H1 (cell line): Measurements from ENCODE around the gene MPEG1. TPM values are rescaled to one million over a fixed set of nuclear protein-coding genes. Genes with fewer than 3 reads are reported as not detected.
A peak's percentile ranks its signal among the peaks of the same experiment; 100 is the strongest.

Source experiments
- CTCF ChIA-PET: fragments of 300-600 bp; sonication (Branson Sonifier 250); formaldehyde crosslinking; loops from one replicate; lab custom pipeline; 2021; ENCODE audit not compliant: partially characterized antibody; lab: Charles Lee
- POLR2A ChIA-PET: fragments of 300-600 bp; sonication (Branson Sonifier 250); formaldehyde crosslinking; loops from one replicate; lab custom pipeline; 2021; ENCODE audit warnings: inconsistent platforms; ENCODE audit not compliant: partially characterized antibody; lab: Charles Lee
- DNase-seq, 2 experiments: peaks; one replicate each; pipeline versions ENCODE4 v3.0.0 to v3.0.0-alpha.2; 2010 to 2022; ENCODE audit warnings: low spot score in 2 of 2, low read depth in 1 of 2, mixed read lengths in 1 of 2
- FAIRE-seq: peaks from 2 replicates; lab custom pipeline; 2011; peaks lifted over from hg19 to GRCh38; lab: Jason Lieb, UNC
- H2AFZ ChIP-seq: 2 replicates; pipeline ENCODE4 v1.8.1; 2012; ENCODE audit warnings: low read length, inconsistent platforms
- H2AK5ac ChIP-seq: 2 replicates; pipeline ENCODE4 v1.6.1; 2013; ENCODE audit warnings: low read depth, low read length
- H2BK120ac ChIP-seq: replicated peaks from 2 replicates; pipeline ENCODE3; 2013; ENCODE audit warnings: low read depth, low read length, inconsistent platforms
- H2BK12ac ChIP-seq: 2 replicates; pipeline ENCODE4 v1.6.1; 2013; ENCODE audit warnings: low read depth, low read length
- H2BK15ac ChIP-seq: 2 replicates; pipeline ENCODE4 v1.6.1; 2013; ENCODE audit warnings: low read length
- H2BK20ac ChIP-seq: 2 replicates; pipeline ENCODE4 v1.6.1; 2013; ENCODE audit warnings: low read length
- H2BK5ac ChIP-seq: 2 replicates; pipeline ENCODE4 v1.6.1; 2013; ENCODE audit warnings: low read depth, low read length
- H3K14ac ChIP-seq: 2 replicates; pipeline ENCODE4 v1.6.1; 2013; ENCODE audit warnings: inconsistent platforms; ENCODE audit not compliant: insufficient read length
- H3K18ac ChIP-seq: 2 replicates; pipeline ENCODE4 v1.6.1; 2013; ENCODE audit warnings: low read length; ENCODE audit errors: extremely low read depth
- H3K23ac ChIP-seq: 2 replicates; pipeline ENCODE4 v1.6.1; 2013; ENCODE audit warnings: inconsistent platforms; ENCODE audit not compliant: insufficient read length
- H3K23me2 ChIP-seq: 2 replicates; pipeline ENCODE4 v1.6.1; 2013; ENCODE audit warnings: low read depth, low read length
- H3K27ac ChIP-seq: 2 replicates; pipeline ENCODE4 v1.6.1; 2011; ENCODE audit warnings: low read depth, low read length, inconsistent platforms
- H3K27me3 ChIP-seq, 4 experiments: replicated peaks in 1 of 4; 1 replicate in 1 of 4; 2 replicates in 3 of 4; pipeline versions ENCODE4 v1.6.1 to v1.8.1; 2011 to 2013; ENCODE audit warnings: low read length in 3 of 4, mild to moderate bottlenecking in 3 of 4, inconsistent platforms in 2 of 4, mixed read lengths in 2 of 4, moderate library complexity in 1 of 4; ENCODE audit not compliant: control insufficient read depth in 3 of 4, insufficient read depth in 3 of 4; ENCODE audit errors: extremely low read depth in 1 of 4
- H3K36me3 ChIP-seq, 4 experiments: 2 replicates each; pipeline versions ENCODE4 v1.6.1 to v1.8.1; 2011 to 2013; ENCODE audit warnings: mild to moderate bottlenecking in 4 of 4, low read length in 3 of 4, moderate library complexity in 2 of 4, control low read depth in 1 of 4, inconsistent platforms in 1 of 4; ENCODE audit not compliant: insufficient read depth in 4 of 4, control insufficient read depth in 2 of 4
- H3K4ac ChIP-seq: replicated peaks from 2 replicates; pipeline ENCODE3; 2013; ENCODE audit warnings: low read length, low read depth, mixed read lengths, inconsistent platforms; ENCODE audit not compliant: insufficient read length
- H3K4me1 ChIP-seq, 4 experiments: replicated peaks in 1 of 4; 1 replicate in 1 of 4; 2 replicates in 3 of 4; pipeline versions ENCODE4 v1.6.1 to v1.8.1; 2011 to 2013; ENCODE audit warnings: low read length in 3 of 4, inconsistent platforms in 2 of 4, mixed read lengths in 1 of 4; ENCODE audit not compliant: insufficient read depth in 4 of 4, control insufficient read depth in 3 of 4
- H3K4me2 ChIP-seq, 2 experiments: 2 replicates each; pipeline versions ENCODE4 v1.6.1 to v1.8.1; 2011 to 2013; ENCODE audit warnings: low read depth in 2 of 2, low read length in 2 of 2, control low read depth in 1 of 2, inconsistent platforms in 1 of 2, mild to moderate bottlenecking in 1 of 2; ENCODE audit not compliant: insufficient read depth in 1 of 2
- H3K4me3 ChIP-seq, 4 experiments: fragments of 200-600, 300-600 bp in 1 of 4; sonication (generic), shearing (Covaris generic), sonication (Bioruptor Twin) in 1 of 4; 2 replicates each; pipeline versions ENCODE4 v1.5.1 to v1.8.1; 2011 to 2016; ENCODE audit warnings: low read length in 4 of 4, low read depth in 3 of 4, control low read depth in 2 of 4, inconsistent platforms in 2 of 4, mild to moderate bottlenecking in 2 of 4, mixed read lengths in 1 of 4, moderate library complexity in 1 of 4; ENCODE audit not compliant: insufficient read depth in 2 of 4; ENCODE audit errors: extremely low read depth in 1 of 4
- H3K56ac ChIP-seq: replicated peaks from 2 replicates; pipeline ENCODE3; 2013; ENCODE audit warnings: low read depth, mild to moderate bottlenecking, mixed read lengths, low read length, inconsistent platforms; ENCODE audit not compliant: insufficient read length
- H3K79me1 ChIP-seq: 2 replicates; pipeline ENCODE4 v1.6.1; 2013; ENCODE audit warnings: low read depth, low read length, control low read depth
- H3K79me2 ChIP-seq, 2 experiments: 2 replicates each; pipeline versions ENCODE4 v1.6.1 to v1.8.1; 2012 to 2013; ENCODE audit warnings: low read length in 2 of 2, mild to moderate bottlenecking in 2 of 2, inconsistent platforms in 1 of 2; ENCODE audit not compliant: insufficient read depth in 2 of 2, control insufficient read depth in 1 of 2
- H3K9ac ChIP-seq, 4 experiments: replicated peaks in 1 of 4; 1 replicate in 1 of 4; 2 replicates in 3 of 4; pipeline versions ENCODE4 v1.6.1 to v1.8.1; 2011 to 2013; ENCODE audit warnings: low read depth in 3 of 4, low read length in 3 of 4, control low read depth in 2 of 4, mild to moderate bottlenecking in 2 of 4, moderate library complexity in 2 of 4, inconsistent platforms in 1 of 4; ENCODE audit errors: extremely low read depth in 1 of 4
- H3K9me3 ChIP-seq, 2 experiments: 2 replicates each; pipeline versions ENCODE4 v1.6.1 to v1.8.1; 2012 to 2013; ENCODE audit warnings: mild to moderate bottlenecking in 2 of 2, moderate library complexity in 2 of 2, control low read depth in 1 of 2, inconsistent platforms in 1 of 2, low read depth in 1 of 2, low read length in 1 of 2, mixed read lengths in 1 of 2; ENCODE audit not compliant: insufficient read depth in 2 of 2
- H4K20me1 ChIP-seq, 2 experiments: replicated peaks in 1 of 2; 2 replicates each; pipeline versions ENCODE3 to v1.8.1; 2011 to 2013; ENCODE audit warnings: inconsistent platforms in 2 of 2, low read length in 2 of 2, mild to moderate bottlenecking in 1 of 2; ENCODE audit not compliant: insufficient read depth in 2 of 2, control insufficient read depth in 1 of 2
- H4K5ac ChIP-seq: 2 replicates; pipeline ENCODE4 v1.6.1; 2013; ENCODE audit warnings: low read length, low read depth, mixed read lengths, inconsistent platforms; ENCODE audit not compliant: insufficient read length
- H4K8ac ChIP-seq: 2 replicates; pipeline ENCODE4 v1.8.0; 2013; ENCODE audit warnings: mild to moderate bottlenecking, moderate library complexity, low read length, inconsistent platforms; ENCODE audit not compliant: insufficient read depth; ENCODE audit errors: extremely low read depth
- H4K91ac ChIP-seq: replicated peaks from 2 replicates; pipeline ENCODE3; 2013; ENCODE audit warnings: low read length, mixed read lengths, inconsistent platforms; ENCODE audit not compliant: insufficient read length
- ASH2L ChIP-seq: fragments of 200-600, 300-600 bp; sonication (generic); IDR thresholded peaks from one replicate; pipeline ENCODE4 v1.7.1; 2017; ENCODE audit warnings: low read length
- CBX5 ChIP-seq: fragments of 300-800, 300-1000 bp; sonication (generic); IDR thresholded peaks from 2 replicates; pipeline ENCODE4 v1.7.1; 2016; ENCODE audit warnings: antibody characterized with exemption, low read length, low read depth
- CREB1 ChIP-seq: IDR thresholded peaks from 2 replicates; pipeline ENCODE4 v1.6.1; 2012; ENCODE audit warnings: inconsistent platforms
- NANOG ChIP-seq: IDR thresholded peaks from 2 replicates; pipeline ENCODE4 v1.6.1; 2011; ENCODE audit warnings: low read length, low read depth, mild to moderate bottlenecking, inconsistent platforms; ENCODE audit not compliant: insufficient read depth, poor library complexity, severe bottlenecking
- RBBP5 ChIP-seq: IDR thresholded peaks from 2 replicates; pipeline ENCODE4 v1.7.1; 2012; ENCODE audit warnings: low read depth, mild to moderate bottlenecking, inconsistent platforms, low read length, moderate library complexity, borderline replicate concordance
- SAP30 ChIP-seq: fragments of 300-600 bp; sonication (generic); IDR thresholded peaks from 2 replicates; pipeline ENCODE4 v1.7.1; 2012; ENCODE audit warnings: low read length, moderate library complexity, mild to moderate bottlenecking, inconsistent platforms; ENCODE audit not compliant: insufficient read depth, insufficient replicate concordance
- SIX5 ChIP-seq: IDR thresholded peaks from 2 replicates; pipeline ENCODE4 v1.6.1; 2011; ENCODE audit warnings: mild to moderate bottlenecking, low read depth, low read length
- SP1 ChIP-seq: IDR thresholded peaks from 2 replicates; pipeline ENCODE4 v1.6.1; 2011; ENCODE audit warnings: low read depth, low read length
- TEAD4 ChIP-seq: IDR thresholded peaks from 2 replicates; pipeline ENCODE4 v1.6.1; 2012; ENCODE audit warnings: low read depth, low read length, inconsistent platforms, mixed read lengths
- YY1 ChIP-seq: IDR thresholded peaks from 2 replicates; pipeline ENCODE4 v1.6.1; 2011; ENCODE audit warnings: low read depth, mild to moderate bottlenecking, low read length
- WGBS, 2 experiments: shearing (Covaris generic) in 1 of 2; methylation state at CpG; one replicate each; pipeline versions ENCODE4 v1.1.6 to v1.1.7; 2013 to 2015; ENCODE audit warnings: low lambda C conversion rate in 2 of 2, mixed read lengths in 2 of 2, inconsistent platforms in 1 of 2, low coverage in 1 of 2, missing lambda C conversion rate in 1 of 2; ENCODE audit not compliant: insufficient replicate concordance in 2 of 2, insufficient coverage in 1 of 2, insufficient read length in 1 of 2; ENCODE audit errors: extremely low coverage in 1 of 2, missing lambda C conversion rate in 1 of 2; 5-methylcytosine and 5-hydroxymethylcytosine counted together
- polyA plus RNA-seq, 7 experiments: library from polyadenylated mRNA; depleted of rRNA in 3 of 7; stranded (reverse) in 5 of 7; unstranded in 2 of 7; fragments of >200 nt in 5 of 7; fragments of 200-250 nt in 2 of 7; gene quantifications; 1 replicate in 5 of 7; 2 replicates in 1 of 7; 4 replicates in 1 of 7; pipeline versions ENCODE4 v1.2.1 to v1.2.3, GENCODE V29; 2011 to 2013; ENCODE audit warnings: missing spikeins in 2 of 7, mixed read lengths in 2 of 7
- total RNA-seq: library from RNA; stranded (reverse); fragmentation: NEBNext Ultra II Directional; extraction: Animal tissue kit (Norgen Biotek cat#: 25700); gene quantifications from 2 replicates; pipeline ENCODE4 v1.2.1, GENCODE V29; 2021

MPEG1 gene
- total and polyA plus RNA-seq, 2 of the 8 experiments (the other 6 are each of a cell fraction or from before 2014, with no cell fraction given): not detected

DNA sequence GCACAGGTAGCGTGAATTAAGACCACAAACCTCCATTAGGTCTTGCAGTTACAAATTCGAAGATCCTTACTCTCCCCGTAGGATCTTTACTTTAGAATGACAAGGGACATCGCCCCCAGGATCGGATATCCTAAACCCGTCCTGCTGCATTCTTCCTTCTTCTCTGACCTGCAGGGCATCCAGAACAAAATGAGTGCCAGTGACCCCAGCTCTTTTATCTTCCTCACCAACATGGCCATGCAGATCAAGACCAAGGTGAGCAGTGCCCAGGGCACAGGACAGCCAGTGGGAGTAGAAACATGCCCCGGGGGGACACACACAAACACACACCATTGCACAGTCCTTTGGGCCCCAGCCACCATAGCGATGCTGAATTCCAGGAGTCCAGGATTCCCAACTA lies 42.6 kb upstream of the MPEG1 start:
- peaks cover 0 to 3% (median 1%) of the 10 kb centered on the region in 4 experiments; a peak in 2 of 7 replicates for H3K4me1 ChIP-seq
- no peak overlapping the region for H3K23ac ChIP-seq
- WGBS, 2 experiments: 64% methylated on average over 8 of the region's 8 CpGs; no CpG with 5 or more reads in 1 of the 2 experiments
- FAIRE-seq (no peak), DNase-seq (no peak)
- H2AFZ ChIP-seq: peak overlapping the region; percentile 81
- no peaks in the 10 kb centered on the region for H3K36me3 ChIP-seq
- H2BK12ac ChIP-seq: no peak overlapping the region
- H3K14ac ChIP-seq: no peak overlapping the region
- peak overlapping the region; percentile 85; the same call in 1 of the 2 replicates for H2BK5ac ChIP-seq
- no peak overlapping the region for H2BK15ac ChIP-seq
- H3K9me3 ChIP-seq: no peaks in the 10 kb centered on the region
- H3K27me3 ChIP-seq: no peaks in the 10 kb centered on the region
- no peaks in the 10 kb centered on the region for H3K23me2 ChIP-seq
- H2AK5ac ChIP-seq: no peak overlapping the region
- no peak overlapping the region for H3K27ac ChIP-seq
- H3K56ac ChIP-seq: no peak overlapping the region
- H3K79me2 ChIP-seq: no peaks in the 10 kb centered on the region
- no peak overlapping the region for H4K5ac ChIP-seq
- no peak overlapping the region for H2BK120ac ChIP-seq
- peak overlapping the region; percentile 41 to 48; a peak in 2 of 4 replicates for H3K4me2 ChIP-seq
- H4K91ac ChIP-seq: peak overlapping the region; percentile 63
- no peak overlapping the region for H2BK20ac ChIP-seq
- ChIA-PET POLR2A (interaction anchor here (0.9 kb wide), 1 partner anchor 171 kb away, joined by 4 read pairs; the partner anchor contains the start of gene OR5A2), CTCF (interaction anchor here (0.6 to 1.7 kb wide), 4 partner anchors 10 to 1756 kb away, joined by 3 to 5 read pairs (median 4); no protein-coding TSS in a partner anchor)
- H3K79me1 ChIP-seq: no peaks in the 10 kb centered on the region
- H3K4ac ChIP-seq: no peak overlapping the region
- peak overlapping the region in 1 of 4 experiments; percentile 43; a peak in 1 of 8 replicates for H3K4me3 ChIP-seq
- H3K18ac ChIP-seq: peak overlapping the region; percentile 78; the same call in 1 of the 2 replicates
- H4K8ac ChIP-seq: no peak overlapping the region
- H4K20me1 ChIP-seq: no peaks in the 10 kb centered on the region
- no peak overlapping the region; a peak in 1 of 7 replicates for H3K9ac ChIP-seq
- TF ChIP-seq YY1: 0 out of 2 replicates have a peak, but pooled peaks have one; percentile 64
- TF ChIP-seq NANOG: no peak
- peak; percentile 82; the same call in 1 of the 2 replicates for TF ChIP-seq SP1
- TF ChIP-seq CBX5: no peak
- TF ChIP-seq ASH2L: peak; percentile 71
- TF ChIP-seq TEAD4: peak; percentile 71
- TF ChIP-seq SIX5: no peak
- TF ChIP-seq SAP30: no peak
- 0 out of 2 replicates have a peak, but pooled peaks have one; percentile 31 for TF ChIP-seq RBBP5
- TF ChIP-seq CREB1: no peak
